ENCODE measurements around the gene ANKRD26.
A peak's percentile ranks its signal among the peaks of the same experiment; 100 is the strongest.

Gene ANKRD26

GRCh38 chr10:27019827-27020226 is 80.5 kb downstream of the ANKRD26 start:
- DNase-seq: no peak

GRCh38 chr10:26997610-26998009 is 102.7 kb downstream of the ANKRD26 start:
- no peak for DNase-seq

GRCh38 chr10:26994743-26995142 is 105.6 kb downstream of the ANKRD26 start:
- no peak for DNase-seq

GRCh38 chr10:26987851-26988250 is 112.4 kb downstream of the ANKRD26 start:
- DNase-seq: no peak

- no peak for DNase-seq
Measured at GRCh38 chr10:26983156-26983555, 117.1 kb downstream of the ANKRD26 start.

GRCh38 chr10:26982058-26982457 is 118.2 kb downstream of the ANKRD26 start:
- DNase-seq: no peak

- DNase-seq: peak; percentile 37
Measured at GRCh38 chr10:26981232-26981824, 119.0 kb downstream of the ANKRD26 start.

GRCh38 chr10:26978519-26978918 is 121.8 kb downstream of the ANKRD26 start:
- no peak for DNase-seq

- DNase-seq: no peak
Measured at GRCh38 chr10:26977635-26978034, 122.7 kb downstream of the ANKRD26 start.

- DNase-seq: no peak
Measured at GRCh38 chr10:26970667-26971066, 129.6 kb downstream of the ANKRD26 start.

GRCh38 chr10:26969145-26969926 is 131.0 kb downstream of the ANKRD26 start:
- no peak for DNase-seq

GRCh38 chr10:26962835-26963234 is 137.5 kb downstream of the ANKRD26 start:
- no peak for DNase-seq

GRCh38 chr10:26960308-26960707 is 140.0 kb downstream of the ANKRD26 start:
- DNase-seq: no peak

GRCh38 chr10:26959841-26960240 is 140.5 kb downstream of the ANKRD26 start:
- DNase-seq: no peak
